ACHN (cell line): ENCODE results near the gene BTBD10.

Experiments used
- DNase-seq: peaks from one replicate; pipeline ENCODE4 v3.0.0-alpha.2; 2015
- in situ Hi-C: cut with HindIII; loops from 2 replicates; pipeline ENCODE4 v1.10.0; 2017; ENCODE audit warnings: low sequenced_read_pairs, low pct_ligation_motif_present, low pct_unique_long_range_greater_than_20kb

The BTBD10 gene

DNA sequence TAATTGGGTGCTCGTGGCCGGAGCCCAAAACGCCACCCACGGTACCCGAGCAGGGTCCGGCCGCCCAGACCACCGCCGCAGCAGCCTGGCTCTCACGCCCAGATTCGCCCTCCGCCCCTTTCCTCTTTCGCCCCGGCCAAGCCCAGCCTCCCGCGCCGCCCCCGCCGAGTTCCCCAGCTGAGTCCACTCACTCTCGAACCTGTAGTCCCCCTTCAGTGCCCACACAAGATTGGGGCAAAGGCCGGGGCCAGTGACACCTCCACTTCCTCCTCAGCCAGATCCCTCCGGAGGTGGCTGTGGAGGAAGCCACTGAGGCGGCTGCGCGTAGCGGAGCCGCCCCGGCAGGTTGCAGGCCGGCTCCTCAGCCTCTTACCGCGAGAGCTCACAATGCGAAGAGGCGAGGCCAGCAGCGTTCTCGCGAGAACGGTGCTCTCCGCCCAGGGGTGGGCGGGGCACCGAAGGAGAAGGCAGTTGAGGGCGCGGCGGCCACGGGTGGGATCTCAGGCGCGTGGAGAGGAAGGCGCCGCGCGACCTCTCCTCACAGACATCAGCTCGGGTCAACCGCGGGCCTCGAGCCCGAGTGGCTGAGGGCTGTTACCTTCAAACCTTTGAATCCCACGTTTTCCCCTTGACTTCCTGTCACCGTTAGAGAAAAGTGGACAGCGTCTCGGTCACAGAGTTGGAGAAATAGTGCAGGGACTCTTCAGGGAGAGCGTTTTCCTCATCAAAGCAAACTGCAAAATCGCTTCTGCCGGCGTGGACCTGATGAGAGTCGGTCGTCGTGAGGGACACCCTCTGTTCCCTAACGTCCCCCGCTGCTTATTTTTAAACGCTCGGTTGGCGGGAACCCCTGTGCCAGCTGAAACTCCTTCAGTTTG, at the start of gene BTBD10:
Gene BTBD10 (minus strand): TSS at position 322 of the 878 bp plus-strand sequence. CDS start 18,098 bp downstream, outside the sequence.
- DNase-seq, result peak; percentile 95
- in situ Hi-C loops, result no loop called here

DNA sequence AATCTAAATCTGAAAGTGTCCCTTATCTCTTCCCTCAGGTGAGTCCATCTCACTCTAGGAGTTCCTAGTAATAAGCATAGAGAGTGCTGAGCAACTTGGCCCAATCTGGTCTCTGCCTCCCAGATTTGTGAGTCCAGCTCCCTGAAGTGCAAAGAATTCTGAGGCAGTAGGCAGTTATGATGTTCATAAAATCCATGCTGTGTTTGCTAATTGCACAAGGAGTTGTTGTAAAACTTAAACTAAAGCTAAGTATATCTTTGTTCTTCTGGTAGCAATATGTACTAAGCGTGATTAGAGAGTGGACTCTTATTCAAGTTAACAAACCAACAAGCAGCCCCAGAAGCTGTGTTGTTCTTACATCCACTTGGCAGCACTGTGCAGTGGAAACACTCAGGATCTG, 40.4 kb upstream of the BTBD10 start:
- no peak for DNase-seq
- in situ Hi-C loops, result no loop called here

DNA sequence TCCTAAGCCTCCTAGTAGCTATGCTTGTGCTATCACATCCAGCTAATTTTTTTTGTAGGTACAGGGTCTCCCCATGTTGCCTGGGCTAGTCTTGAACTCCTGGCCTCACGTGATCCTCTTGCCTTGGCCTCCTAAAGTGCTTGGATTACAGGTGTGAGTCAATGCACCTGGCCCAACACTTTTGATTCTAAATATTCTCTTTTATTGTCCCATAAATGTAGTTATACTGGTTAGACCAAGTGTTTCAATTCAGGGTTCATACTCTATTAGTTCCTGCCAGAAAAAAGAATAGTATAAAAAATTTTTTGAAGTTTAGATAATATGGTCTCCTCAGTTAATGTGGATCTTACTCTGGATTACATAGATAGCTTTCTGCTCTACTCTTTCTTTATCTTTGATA, 39.5 kb upstream of the BTBD10 start:
- in situ Hi-C loops, result no loop called here

DNA sequence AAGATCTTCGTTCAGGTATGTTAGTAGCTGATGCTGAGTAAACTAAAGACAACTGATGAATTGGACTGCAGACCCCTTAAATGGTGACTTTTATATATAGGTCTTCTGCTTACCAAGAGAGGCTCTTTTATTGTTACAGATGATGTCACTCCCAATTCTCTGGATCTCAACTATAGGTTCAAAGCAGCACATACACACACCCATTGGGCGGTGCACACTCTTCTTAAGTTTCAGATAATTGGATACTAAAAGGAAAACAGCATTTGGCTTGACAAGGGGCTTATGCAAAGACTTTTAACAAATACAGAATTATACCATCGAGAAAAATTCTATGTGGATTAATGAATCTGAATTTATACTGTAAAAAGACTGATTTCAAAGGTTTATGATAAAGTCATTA, 32.9 kb upstream of the BTBD10 start, which contains the start of gene PTH:
Gene PTH (minus strand): TSS at position 69 of the 400 bp plus-strand sequence. CDS start 3,142 bp downstream, outside the sequence.
- in situ Hi-C loops, result no loop called here
- DNase-seq, result no peak

More for the DNA sequence above, 39.5 kb upstream of the BTBD10 start:
- no peak for DNase-seq

DNA sequence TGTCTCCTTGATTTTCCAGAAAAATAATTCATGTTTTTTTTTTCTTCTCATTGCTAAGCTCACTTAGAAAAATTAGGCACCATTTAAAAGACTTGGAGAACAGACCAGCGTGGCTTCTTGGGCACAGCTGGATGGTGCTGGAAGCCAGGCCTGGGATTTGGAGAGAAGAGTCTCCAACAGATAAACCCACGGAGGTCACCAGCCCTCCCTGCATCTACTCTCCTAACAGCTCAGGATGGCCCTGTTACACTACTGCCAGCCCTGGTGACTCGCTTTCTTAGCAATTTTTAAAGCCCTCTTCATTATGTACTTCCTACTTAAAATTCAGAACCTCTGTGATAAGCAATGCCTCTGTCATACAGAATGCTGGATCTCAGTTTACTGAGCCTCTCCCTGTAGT, 31.0 kb upstream of the BTBD10 start:
- no peak for DNase-seq
- in situ Hi-C loops, result no loop called here

DNA sequence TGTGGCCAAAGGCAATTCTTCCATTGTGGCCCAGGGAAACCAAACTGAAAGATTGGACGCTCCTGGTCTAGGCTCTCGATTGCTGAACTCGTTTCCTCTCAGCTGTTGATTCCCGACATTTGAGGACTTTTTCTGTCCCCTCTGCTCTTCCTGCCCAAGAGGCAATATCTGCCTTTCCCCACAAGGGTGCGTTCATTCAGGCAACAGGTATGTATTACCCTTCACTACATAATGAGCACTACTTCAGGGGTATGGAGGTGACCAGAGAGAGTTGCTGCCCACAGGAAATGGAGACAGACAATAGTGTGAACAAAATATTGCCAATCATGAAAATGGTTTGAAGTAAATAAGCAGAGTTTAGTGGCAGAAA, 24.6 kb upstream of the BTBD10 start:
- in situ Hi-C loops, result no loop called here
- DNase-seq, result peak; percentile 9

DNA sequence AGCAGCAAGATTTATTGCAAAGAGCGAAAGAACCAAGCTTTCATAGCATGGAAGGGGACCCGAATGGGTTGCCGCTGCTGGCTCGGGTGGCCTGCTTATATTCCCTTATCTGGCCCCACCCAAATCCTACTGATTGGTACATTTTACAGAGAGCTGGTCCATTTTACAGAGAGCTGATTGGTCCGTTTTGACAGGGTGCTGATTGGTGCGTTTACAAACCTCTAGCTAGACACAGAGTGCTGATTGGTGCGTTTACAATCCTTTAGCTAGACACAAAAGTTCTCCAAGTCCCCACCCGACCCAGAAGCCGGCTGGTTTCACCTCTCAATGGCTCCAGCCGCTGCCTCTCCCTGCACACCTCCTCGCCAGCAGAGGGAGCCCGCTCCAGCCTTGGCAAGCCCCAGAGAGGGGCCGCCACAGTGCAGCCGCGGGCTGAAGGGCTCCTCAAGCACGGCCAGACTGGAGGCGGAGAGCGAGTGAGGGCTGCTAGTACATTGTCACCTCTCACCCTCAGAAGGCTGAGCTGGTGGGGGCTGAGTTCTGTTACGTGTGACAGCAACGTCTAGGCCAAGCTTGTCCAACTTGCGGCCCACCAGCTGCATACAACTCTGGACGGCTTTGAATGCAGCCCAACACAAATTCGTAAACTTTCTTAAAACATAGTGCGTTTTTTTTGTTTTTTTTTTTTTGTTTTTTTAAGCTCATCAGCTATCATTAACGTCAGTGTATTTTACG, 24.1 kb upstream of the BTBD10 start:
- in situ Hi-C loops, result no loop called here
- DNase-seq, result no peak

DNA sequence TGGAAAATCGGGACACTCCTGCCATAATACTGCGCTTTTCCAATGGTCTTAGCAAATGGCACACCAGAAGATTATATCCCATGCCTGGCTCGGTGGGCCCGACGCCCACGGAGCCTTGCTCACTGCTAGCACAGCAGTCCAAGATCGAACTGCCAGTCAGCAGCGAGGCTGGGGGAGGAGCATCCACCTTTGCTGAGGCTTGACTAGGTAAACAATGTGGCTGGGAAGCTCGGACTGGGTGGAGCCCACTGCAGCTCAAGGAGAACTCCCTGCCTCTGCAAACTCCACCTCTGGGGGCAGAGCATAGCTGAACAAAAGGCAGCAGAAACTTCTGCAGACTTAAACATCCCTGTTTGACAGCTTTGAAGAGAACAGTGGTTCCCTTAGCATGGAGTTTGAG, 17.2 kb upstream of the BTBD10 start:
- in situ Hi-C loops, result no loop called here

DNA sequence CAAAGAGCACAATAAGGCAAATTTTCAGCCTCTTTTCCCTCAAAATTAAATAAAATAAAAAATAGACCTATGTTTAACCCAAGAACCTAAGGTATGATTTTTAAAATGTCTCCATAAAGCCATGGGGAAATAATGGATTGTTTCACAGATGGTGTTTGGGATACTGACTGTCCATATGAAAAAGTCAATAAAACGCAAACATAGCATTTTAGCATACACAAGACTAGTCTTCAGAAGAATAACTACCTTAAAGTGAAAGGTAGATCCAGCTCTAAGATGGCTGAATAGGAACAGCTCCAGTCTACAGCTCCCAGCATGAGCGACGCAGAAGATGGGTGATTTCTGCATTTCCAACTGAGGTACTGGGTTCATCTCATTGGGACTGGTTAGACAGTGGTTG, 16.7 kb upstream of the BTBD10 start:
- in situ Hi-C loops, result no loop called here
- DNase-seq, result no peak

More for the DNA sequence above, 17.2 kb upstream of the BTBD10 start:
- no peak for DNase-seq

DNA sequence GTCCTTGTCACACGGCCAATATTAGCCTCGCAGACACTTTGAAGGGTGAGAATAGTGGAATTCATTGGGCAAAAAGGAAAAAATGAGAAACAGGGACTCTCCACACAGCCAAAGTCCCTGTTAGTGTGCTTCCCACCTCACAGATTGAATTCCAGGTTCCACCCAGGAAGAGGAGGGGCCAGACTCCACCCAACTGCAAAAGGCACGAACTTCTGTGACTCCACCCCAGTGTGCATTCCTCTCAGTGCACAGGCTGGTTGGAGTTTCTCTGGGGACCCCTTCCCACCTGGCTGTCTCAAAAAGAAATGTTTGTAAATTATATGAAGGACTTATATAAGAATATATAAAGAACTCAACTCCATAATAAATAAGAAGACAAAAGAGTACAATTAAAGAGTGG, 12.1 kb upstream of the BTBD10 start:
- in situ Hi-C loops, result no loop called here
- no peak for DNase-seq

DNA sequence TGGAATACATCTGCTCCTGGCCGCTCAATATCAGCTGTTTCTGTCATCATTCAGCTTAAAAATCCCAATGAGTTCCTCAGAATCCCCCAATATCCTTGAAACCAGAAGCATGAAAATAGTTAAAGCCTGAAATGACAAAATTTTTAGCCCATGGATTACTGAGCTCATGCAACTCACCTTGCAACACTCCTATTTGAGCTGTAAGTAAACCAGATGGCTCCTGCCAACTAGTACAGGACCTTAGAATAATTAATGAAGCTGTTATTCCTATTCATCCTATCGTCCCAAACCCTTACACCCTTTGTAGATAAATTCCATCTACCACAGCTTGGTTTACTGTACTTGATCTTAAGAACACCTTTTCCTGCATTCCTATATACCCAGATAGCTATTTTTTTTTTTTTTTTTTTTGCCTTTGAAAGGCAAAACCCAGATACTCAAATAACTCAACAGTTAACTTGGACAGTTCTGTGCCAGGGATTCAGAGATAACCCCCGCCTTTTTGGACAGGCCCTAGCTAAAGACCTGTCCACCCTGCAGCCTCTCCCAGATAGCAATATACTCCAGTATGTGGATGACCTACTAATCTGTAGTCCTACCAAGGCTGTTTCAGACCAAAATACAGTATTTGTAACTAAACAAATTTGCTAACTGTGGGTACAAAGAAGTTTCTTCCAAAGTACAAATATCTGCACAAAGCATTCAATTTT, 10.1 kb upstream of the BTBD10 start:
- in situ Hi-C loops, result no loop called here

DNA sequence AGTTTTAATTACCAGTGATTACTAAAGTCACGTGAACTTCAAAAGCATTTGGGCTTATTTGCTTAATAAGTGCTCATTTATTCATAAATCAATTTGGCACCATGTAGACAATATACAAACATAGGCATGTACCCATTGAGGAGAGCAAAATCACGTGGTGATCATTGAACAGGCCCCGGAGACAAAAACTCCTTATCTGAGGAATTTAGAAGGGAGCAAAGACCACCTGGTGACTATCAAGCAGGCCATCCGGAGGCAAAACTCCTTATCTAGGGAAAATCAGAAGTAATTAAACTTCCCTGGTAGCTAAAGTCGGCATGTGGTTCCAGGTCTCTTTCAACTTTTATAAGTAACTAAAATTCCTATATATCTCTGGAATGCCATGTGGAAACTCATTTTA, 5.7 kb upstream of the BTBD10 start:
- no peak for DNase-seq
- in situ Hi-C loops, result no loop called here

More for the DNA sequence above, 10.1 kb upstream of the BTBD10 start:
- no peak for DNase-seq

DNA sequence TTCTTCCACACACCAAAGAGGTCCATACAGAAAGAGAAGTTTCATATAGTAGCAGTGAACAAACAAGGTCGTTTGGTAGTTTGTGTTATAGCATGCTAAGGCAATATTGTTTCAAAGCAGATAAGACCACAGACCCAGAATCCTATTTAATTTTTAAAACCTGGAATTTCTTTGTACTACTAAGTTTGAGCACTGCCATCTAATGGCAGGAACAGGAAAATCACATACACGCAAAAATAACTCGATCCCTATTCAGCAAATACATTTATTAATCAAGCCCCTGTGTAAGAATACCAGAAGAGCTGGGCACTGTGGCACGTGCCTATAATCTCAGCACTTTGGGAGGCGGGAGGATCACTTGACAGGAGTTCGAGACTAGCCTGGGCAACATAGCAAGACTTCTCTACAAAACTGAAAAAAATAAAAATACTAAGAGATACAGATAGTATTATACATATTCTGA, 2.9 kb upstream of the BTBD10 start:
- DNase-seq, result peak; percentile 57
- in situ Hi-C loops, result no loop called here

DNA sequence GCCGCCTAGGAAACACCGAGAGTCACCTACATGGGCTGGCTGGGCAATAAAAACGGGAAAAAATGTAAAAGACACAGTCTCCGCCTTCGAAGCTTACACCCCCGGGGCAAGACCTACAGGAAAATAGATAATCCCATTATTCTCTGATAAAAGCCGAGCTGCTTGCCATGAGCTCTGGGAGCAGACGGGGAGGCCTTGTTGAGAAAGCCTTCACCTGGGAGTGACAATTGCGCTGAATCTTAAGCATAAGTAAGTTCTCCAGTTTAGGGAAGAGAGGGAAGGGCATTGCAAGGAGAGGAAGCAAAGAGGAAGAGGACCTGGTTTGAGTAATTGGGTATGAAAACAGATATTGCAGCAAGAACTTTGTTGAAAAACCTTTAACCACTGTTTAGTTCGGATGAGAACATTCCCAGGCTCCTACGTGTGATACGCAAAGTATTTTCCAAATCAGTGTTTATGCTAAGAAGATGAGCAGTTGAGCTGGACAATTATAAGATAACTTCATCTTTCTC, 813 bp upstream of the BTBD10 start:
- DNase-seq, result no peak
- in situ Hi-C loops, result no loop called here

DNA sequence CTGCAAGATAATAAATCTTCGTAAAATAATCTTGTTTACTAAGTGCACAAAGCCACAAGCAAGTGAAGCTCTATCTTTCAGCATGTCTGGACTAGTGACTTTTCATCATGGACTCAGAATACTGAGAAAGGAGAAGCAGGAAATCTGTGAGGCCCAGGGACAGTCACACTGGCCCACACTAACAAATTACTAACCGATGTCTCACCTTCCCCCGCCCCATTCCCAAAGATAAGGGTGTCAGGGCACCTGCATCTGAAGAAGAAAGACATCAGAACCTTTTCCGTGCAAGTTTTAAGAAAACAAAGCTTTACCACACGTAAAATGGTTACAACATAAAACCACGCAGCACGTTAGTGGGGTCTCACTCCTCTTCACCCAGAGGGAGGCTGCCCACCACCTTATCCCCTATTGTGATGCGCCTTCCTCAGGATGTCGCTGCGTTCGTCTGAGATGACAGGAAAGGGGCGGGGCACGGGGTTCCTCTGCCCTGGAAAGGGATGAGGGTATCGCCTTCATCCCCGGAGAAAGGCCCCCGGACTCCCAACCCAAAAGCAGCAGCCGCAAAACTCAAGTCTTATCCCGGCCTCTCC, 616 bp downstream of the BTBD10 start:
- DNase-seq, result peak; percentile 70
- in situ Hi-C loops, result no loop called here

DNA sequence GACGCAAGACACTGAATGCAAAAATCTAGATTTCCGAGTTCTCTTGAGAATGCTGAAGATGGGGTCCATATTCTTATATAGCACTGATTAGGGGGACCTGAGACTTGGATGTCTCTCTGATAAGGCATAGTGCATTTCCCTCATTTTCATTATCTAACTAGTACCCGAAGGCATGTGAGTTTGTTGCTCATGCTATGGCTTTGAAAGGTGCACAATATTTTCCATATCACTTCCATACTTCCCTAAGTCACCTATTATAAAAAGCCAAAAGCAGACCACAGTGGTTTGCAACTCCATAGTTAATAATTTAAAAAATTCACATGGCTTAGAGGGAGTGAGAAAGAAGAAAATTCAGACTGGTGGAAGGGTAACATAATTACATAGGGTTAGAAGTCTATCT, 1.7 kb downstream of the BTBD10 start:
- DNase-seq, result no peak
- in situ Hi-C loops, result no loop called here

DNA sequence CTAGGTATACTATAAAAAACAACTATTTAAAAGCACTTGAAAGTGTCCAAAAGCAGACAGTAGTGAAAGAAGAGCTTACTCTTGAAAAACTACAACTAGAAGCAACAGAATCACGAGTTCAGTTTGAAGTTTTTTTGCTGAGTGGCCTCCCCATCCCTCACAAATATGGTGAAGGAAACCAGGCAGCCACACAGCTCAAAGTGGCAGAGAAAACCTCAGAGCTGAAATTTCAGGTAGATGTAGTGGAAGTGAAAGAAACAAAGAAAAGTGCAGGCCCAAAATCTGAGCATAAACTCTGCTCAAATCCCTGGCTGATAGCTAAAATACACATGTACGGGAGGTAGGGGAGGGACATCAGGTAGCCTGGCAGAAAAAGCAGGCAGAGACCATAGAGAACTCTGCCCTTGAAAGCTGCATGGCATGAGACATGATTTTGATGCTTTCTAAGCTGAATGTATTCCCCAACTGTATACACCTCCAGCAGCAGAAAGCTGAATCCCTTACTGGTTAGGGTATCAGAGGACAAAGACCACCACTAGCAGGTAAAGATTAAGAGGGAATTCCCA, 12.1 kb downstream of the BTBD10 start:
- in situ Hi-C loops, result no loop called here
- no peak for DNase-seq

DNA sequence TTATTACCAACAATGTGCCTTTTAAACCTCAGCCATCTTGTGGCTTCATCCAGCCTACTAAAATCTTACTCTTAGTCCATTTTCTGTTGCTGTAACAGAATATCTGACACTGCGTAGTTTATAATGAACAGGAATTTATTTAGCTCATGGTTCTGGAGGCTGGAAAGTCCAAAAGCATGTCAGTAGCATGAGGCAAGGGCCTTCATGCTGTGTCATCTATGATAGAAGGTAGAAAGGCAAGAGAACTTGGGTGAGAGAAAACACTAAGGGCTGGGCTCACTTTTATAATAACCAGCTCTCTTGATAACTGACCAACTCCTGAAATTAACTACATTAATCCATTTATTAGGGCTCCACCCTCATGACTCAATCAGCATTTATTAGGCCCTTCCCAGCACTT, 13.5 kb downstream of the BTBD10 start:
- in situ Hi-C loops, result no loop called here
- no peak for DNase-seq
